GM21737 (cell line): ENCODE measurements around the gene ETS1.

Experiments used
- ATAC-seq: cut with Tn5 transposase; IDR thresholded peaks from one replicate; pipeline ENCODE4 v1.9.1; 2021; ENCODE audit warnings: mild to moderate bottlenecking, moderate library complexity; ENCODE audit not compliant: unreplicated experiment

ETS1 gene

DNA sequence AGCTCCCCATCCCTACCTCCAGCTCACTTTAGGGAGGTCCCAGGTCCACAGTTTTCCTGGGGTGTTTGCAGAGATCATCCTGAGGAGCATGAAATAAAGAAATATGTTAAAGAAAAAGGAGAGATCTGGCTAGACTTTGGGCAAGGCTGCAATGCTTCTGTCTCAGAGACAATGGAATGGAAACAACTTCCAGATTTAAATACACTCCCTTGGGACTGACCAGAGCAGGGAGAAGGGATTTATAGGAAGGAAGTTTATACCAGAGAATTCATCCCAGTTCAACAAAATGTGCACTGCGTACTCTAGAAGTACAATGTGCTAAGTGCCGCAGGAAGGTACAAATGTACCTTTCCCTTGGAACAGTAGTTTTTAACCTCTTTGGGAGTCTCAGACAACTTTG is 40.4 kb downstream of the ETS1 start:
- no peak for ATAC-seq

DNA sequence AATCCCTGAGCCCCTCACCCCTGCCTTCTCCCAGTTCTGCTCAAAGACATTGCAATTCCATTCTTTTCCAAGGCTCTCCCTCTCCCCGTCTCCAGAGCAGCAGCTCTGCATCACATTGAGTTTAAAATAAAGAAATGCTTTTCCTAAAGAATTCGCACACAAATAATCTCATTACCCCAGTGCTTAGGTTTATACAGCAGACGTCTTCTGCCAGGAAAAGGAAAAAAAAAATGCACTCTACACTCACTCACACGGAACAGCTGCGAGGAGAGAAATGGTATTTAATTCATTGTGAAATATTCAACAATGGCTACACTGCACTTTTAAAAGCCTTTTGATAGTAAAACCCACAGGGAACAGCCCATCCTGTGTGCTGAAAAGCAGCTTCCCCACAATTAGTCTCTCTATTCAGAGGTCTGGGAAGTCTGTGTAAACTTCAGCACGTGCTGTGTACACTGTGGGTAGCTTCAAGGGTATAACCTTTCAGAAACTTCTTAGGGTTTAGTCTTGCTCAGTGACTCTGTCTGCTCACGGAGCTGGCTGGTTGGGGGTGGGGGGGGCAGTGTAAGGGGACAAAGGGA is 42.8 kb downstream of the ETS1 start:
- ATAC-seq, result no peak

- no peak for ATAC-seq
These were observed 46.9 kb downstream of the ETS1 start for GRCh38 chr11:128540469-128540868.

DNA sequence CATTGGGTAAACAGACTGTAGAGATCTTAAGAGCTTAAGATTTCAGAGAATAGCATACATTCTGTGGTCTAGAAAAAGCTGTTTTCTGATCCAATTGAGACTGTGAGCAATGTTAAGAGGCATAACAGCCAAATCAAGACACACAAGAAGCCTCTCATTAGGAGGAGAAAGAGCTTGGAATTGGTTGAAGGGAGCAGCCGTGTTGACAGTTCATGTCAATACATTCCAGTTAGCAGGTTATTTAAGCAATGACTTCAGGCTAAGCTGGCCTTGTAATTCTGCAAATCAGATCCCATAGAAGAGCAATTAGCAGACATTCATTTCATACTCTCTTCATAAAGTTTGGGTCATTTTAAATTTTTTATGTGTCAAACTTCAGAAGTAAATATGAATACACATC is 50.9 kb downstream of the ETS1 start:
- ATAC-seq, result no peak

- no peak for ATAC-seq
These were observed 51.6 kb downstream of the ETS1 start for GRCh38 chr11:128535468-128536457.

DNA sequence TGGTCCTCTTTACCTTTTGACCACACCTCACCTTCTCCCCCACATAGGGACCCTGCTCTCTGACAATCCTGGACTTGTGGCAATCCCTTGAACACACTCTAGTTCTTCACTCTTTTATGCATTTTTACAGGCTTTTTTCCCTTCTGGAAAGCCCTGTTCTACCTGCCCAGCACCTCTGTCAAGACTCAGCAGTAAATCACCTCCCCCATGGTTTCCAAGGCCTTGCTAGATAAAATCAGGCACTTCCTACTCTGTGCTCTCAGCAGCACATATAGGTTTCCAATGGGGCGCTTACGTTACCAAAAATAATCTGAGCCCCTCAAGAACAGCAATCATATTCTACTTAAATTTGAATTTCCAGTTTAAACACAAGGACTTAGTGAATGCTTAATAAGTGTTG is 53.9 kb downstream of the ETS1 start:
- ATAC-seq, result no peak

DNA sequence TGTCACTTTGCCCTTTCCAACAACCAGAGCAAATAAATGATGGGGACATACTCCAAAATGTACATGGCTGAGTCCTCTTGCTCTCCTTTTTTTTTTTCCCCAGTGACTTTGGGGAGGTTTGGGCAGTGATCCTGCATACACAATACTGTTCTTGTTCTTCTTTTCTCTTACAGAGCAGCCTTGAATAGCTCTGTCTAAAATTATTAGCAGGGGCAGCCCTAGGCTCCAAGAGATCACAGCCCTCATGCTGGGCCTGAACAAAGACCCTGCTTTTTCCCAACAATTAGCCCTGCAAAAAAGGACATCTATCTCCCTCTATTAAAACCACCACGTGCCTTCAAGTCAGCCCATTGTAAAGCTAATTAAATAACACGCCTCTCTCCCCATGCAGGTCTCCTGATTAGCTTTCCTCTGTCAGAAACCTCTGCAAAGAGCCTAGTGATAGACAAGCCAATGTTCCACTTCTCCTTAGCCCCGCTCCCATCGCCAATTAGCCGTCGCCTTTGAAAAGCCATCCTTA is 54.7 kb downstream of the ETS1 start:
- ATAC-seq, result no peak

DNA sequence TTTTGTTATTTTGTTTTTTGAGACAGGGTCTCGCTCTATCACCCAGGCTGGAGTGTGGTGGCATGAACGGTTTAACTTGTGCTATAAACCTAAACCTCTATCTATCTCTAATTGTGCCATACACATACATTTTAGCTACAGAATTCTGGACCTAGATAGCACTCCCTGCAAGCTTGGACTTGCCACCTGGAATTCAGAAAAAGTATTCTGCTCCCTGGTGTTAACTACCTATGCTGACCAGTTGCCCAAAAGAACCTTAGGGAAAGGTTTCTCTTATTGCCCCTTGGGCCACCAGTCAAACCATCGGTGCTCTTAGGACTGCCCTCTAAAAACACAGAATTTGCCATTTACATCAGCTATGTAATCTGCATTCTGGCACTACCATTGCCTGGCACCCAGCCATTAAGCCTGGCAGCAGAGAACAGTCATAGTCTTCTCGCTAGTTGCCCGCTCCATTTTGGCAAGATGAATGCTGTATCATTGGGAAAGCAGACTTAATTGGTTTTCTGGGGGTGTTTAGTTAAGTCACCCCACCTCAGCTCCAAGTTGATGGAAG is 55.3 kb downstream of the ETS1 start:
- no peak for ATAC-seq

GRCh38 chr11:128531588-128531987 is 55.8 kb downstream of the ETS1 start:
- ATAC-seq, result no peak

- no peak for ATAC-seq
These were observed 57.0 kb downstream of the ETS1 start for GRCh38 chr11:128530118-128531074.

- no peak for ATAC-seq
These were observed 59.1 kb downstream of the ETS1 start for GRCh38 chr11:128528294-128528693.

DNA sequence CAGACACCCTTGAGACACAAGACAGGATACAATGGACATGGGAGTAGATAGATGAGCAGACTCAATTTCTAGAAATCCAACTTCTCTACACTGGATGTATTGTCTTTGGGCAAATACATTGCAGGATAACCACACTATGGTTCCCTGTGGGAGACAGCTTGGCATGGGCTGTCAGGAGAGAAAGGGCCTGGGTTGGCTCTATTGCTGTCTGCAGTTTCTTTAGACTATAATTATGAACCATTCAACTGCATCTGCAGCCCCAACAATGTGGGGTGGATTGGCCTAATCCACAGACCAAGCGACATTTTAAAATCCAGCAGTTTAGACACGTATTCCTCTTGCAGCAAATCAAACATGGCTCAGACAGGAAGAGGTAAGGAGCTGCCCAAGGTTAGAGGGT is 60.3 kb downstream of the ETS1 start:
- ATAC-seq, result no peak

DNA sequence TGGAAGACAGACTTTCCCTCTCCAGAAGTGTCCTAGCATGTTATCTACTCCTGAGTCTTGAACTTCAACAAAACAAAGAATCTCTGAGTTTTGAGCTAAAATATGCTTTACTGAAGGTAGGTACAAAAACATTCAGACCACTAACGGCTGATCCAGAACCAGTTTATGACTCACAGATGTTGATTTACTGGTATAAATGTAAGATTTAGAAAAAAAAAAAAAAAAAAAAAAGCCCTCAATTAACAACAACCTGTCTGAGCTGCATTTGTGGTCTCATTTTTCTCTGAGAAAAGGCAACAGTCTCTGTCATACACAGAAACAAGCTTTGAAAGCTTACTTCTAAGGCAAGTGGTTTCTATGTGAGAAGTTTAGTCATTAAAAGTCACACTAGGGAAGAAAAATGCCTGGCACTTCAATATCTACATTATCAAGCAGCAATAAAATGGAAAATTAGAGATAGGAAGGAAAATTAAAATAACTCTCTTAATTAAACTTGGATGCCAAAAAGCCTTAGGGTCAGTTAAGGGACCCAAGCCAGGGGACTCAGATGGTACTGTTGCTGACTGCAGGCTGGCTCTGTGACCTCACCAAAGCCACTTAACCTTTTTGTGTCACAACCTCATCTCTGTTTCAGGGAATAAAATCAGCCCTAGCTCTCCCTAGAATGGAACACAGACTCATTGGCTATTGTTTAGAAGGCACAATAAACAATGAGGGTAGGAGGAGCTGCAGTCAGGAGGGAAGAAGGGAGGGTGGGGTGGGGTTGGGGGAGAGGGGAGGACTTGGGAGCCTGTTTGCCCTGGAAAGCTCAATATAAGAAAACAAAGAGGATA is 61.7 kb downstream of the ETS1 start:
- ATAC-seq, result no peak

DNA sequence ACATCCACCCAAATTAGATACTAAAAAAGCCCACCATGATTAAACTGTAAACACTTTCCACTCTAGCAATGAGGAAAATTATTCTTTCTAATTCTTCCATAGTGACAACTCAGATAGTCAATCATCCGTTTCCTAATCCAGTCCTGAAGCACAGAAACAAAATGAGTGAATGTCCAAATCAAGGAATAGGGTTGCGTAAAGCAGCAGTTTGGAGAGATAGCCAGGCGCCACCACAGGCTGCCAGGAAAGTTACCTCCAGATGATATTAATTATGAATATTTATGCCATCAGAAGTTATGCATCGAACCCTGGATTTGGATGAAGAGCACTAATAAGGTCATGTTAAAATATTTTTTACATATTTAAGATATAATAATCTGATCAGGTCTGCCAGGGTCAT is 63.2 kb downstream of the ETS1 start:
- ATAC-seq, result no peak

- ATAC-seq, result no peak
These were observed 63.7 kb downstream of the ETS1 start for GRCh38 chr11:128523641-128524040.

GRCh38 chr11:128522943-128523518 is 64.3 kb downstream of the ETS1 start:
- no peak for ATAC-seq

- ATAC-seq, result peak; percentile 70
These were observed 65.1 kb downstream of the ETS1 start for GRCh38 chr11:128522055-128522942.

DNA sequence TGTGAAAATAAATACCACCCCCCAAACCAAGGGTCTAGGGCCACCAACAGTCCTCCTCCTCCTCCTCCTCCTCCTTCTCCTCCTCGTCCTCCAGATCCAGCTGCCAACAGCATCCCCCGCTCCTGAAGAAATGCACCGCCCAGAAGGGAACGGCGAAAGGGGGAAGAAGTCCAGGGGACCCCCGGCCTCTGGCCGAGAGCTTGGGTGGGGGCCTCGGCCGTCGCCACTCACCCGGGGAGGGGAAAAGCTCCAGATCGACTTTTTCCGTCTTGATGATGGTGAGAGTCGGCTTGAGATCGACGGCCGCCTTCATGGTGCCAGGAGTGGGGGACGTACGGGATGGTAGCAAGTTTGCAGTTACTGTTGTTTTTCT is 65.7 kb downstream of the ETS1 start:
- no peak for ATAC-seq
